Liver (tissue), 2 donors: ENCODE data around the gene SIL1.

ENCODE experiments used
- YY1 ChIP-seq: IDR thresholded peaks from 2 replicates; pipeline ENCODE4 v1.6.1; 2016; ENCODE audit warnings: antibody characterized with exemption, mild to moderate bottlenecking
- TF ChIP-seq, protein P1 (sequence below): fragments of 150-350 bp; IDR thresholded peaks from 2 replicates; pipeline ENCODE4 v1.5.1; 2017; ENCODE audit warnings: improper control_type of control experiment, low read depth, low read length; ENCODE audit not compliant: missing input control
- TF ChIP-seq, protein P2 (sequence below): IDR thresholded peaks from 2 replicates; pipeline ENCODE4 v1.6.1; 2016; ENCODE audit warnings: antibody characterized with exemption
- donor health status: healthy.

DNA sequence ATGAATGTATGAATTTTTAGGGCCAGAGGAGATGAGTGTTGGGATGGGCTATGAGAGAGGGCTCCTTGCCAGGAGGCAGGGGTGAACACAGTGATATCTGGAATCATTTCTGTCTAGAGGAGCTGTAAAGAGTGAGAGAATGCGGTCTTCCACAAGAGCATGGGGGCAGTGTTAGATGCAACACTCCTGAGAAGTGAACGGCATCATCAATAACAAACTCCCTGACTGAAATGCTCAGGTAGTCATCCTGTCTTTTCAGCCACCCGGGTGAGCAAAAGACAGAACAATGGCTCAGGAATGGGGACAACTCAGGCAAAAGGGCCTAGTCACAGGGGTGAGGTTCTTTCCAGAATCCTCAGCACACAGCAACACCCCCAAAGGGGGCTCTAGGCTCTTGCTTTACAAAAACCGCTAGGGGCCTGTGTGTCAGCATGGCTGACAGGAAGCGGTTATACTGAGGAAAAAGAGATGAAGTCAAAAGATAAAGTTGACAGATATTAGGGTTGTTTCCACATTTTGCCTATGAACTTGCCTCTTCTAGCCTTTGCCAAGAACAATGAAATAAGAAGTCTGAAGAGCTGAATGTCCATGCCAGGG is 218.4 kb downstream of the SIL1 start:
- TF ChIP-seq, protein P1, sequence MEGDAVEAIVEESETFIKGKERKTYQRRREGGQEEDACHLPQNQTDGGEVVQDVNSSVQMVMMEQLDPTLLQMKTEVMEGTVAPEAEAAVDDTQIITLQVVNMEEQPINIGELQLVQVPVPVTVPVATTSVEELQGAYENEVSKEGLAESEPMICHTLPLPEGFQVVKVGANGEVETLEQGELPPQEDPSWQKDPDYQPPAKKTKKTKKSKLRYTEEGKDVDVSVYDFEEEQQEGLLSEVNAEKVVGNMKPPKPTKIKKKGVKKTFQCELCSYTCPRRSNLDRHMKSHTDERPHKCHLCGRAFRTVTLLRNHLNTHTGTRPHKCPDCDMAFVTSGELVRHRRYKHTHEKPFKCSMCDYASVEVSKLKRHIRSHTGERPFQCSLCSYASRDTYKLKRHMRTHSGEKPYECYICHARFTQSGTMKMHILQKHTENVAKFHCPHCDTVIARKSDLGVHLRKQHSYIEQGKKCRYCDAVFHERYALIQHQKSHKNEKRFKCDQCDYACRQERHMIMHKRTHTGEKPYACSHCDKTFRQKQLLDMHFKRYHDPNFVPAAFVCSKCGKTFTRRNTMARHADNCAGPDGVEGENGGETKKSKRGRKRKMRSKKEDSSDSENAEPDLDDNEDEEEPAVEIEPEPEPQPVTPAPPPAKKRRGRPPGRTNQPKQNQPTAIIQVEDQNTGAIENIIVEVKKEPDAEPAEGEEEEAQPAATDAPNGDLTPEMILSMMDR, result no peak
- TF ChIP-seq, protein P2, sequence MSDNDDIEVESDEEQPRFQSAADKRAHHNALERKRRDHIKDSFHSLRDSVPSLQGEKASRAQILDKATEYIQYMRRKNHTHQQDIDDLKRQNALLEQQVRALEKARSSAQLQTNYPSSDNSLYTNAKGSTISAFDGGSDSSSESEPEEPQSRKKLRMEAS, result no peak
- TF ChIP-seq YY1, result no peak
